GM18505 (cell line): ENCODE results near the gene GTF2H2.
"Not testable (repeated sequence)": the region's sequence is repeated elsewhere in the genome, so short reads cannot be mapped to it uniquely, and the experiment has no call there.

Experiments
- ATAC-seq: cut with Tn5 transposase; IDR thresholded peaks from one replicate; pipeline ENCODE4 v1.9.1; 2021; ENCODE audit not compliant: unreplicated experiment

Gene GTF2H2

GRCh38 chr5:71067262-71067928, at the start of gene GTF2H2:
Gene GTF2H2, minus strand, starts transcription at chr5:71067676. Its CDS starts 4,913 bp downstream, at chr5:71062763.
- peak; percentile 96 for ATAC-seq

GRCh38 chr5:71109730-71110275, 42.3 kb upstream of the GTF2H2 start:
- not testable (repeated sequence) for ATAC-seq

- ATAC-seq = not testable (repeated sequence)
These were observed 32.5 kb upstream of the GTF2H2 start for GRCh38 chr5:71099996-71100395.

- ATAC-seq = not testable (repeated sequence)
These were observed 30.4 kb upstream of the GTF2H2 start for GRCh38 chr5:71097930-71098203.

- ATAC-seq = not testable (repeated sequence)
These were observed 29.9 kb upstream of the GTF2H2 start for GRCh38 chr5:71097173-71097929.

GRCh38 chr5:71089773-71090172, 22.3 kb upstream of the GTF2H2 start:
- ATAC-seq = not testable (repeated sequence)

- ATAC-seq = not testable (repeated sequence)
These were observed 21.3 kb upstream of the GTF2H2 start for GRCh38 chr5:71088754-71089153.

- ATAC-seq = not testable (repeated sequence)
These were observed 18.7 kb upstream of the GTF2H2 start for GRCh38 chr5:71086145-71086544.

GRCh38 chr5:71084280-71085063, 17.0 kb upstream of the GTF2H2 start:
- not testable (repeated sequence) for ATAC-seq

- ATAC-seq = not testable (repeated sequence)
These were observed 15.4 kb upstream of the GTF2H2 start for GRCh38 chr5:71082898-71083297.

- ATAC-seq = not testable (repeated sequence)
These were observed 14.9 kb upstream of the GTF2H2 start for GRCh38 chr5:71082340-71082739.

- not testable (repeated sequence) for ATAC-seq
These were observed 6.2 kb downstream of the GTF2H2 start for GRCh38 chr5:71061322-71061721.

GRCh38 chr5:71059426-71059825, 8.1 kb downstream of the GTF2H2 start:
- ATAC-seq = not testable (repeated sequence)

- not testable (repeated sequence) for ATAC-seq
These were observed 22.7 kb downstream of the GTF2H2 start for GRCh38 chr5:71044808-71045207.

- ATAC-seq = not testable (repeated sequence)
These were observed 23.3 kb downstream of the GTF2H2 start for GRCh38 chr5:71044128-71044527.

GRCh38 chr5:71031046-71031776, 36.3 kb downstream of the GTF2H2 start:
- ATAC-seq = not testable (repeated sequence)

GRCh38 chr5:71025289-71025953, 42.1 kb downstream of the GTF2H2 start, which contains the start of gene NAIP:
Gene NAIP, minus strand, starts transcription at chr5:71025339. Its CDS starts 12,424 bp downstream, at chr5:71012915.
- ATAC-seq = not testable (repeated sequence)

- not testable (repeated sequence) for ATAC-seq
These were observed 46.8 kb downstream of the GTF2H2 start for GRCh38 chr5:71020643-71021042.

GRCh38 chr5:71018376-71019005, 49.0 kb downstream of the GTF2H2 start:
- not testable (repeated sequence) for ATAC-seq
